CD4-positive, alpha-beta memory T cell (primary cell): ENCODE results near the gene FTCDNL1. TPM values are rescaled to one million over a fixed set of nuclear protein-coding genes. Genes with fewer than 3 reads are reported as not detected.

Source experiments
- CTCF ChIA-PET: fragments of 350-600 bp; sonication (Branson Sonifier 250); formaldehyde crosslinking; loops from one replicate; lab custom pipeline; 2021; ENCODE audit warnings: inconsistent platforms; ENCODE audit not compliant: partially characterized antibody; lab: Charles Lee
- POLR2A ChIA-PET: fragments of 350-600 bp; sonication (Branson Sonifier 250); formaldehyde crosslinking; loops from one replicate; lab custom pipeline; 2021; ENCODE audit not compliant: partially characterized antibody; lab: Charles Lee
- DNase-seq, 5 donors: peaks; one replicate each; pipeline versions ENCODE4 v3.0.0 to v3.0.0-alpha.2; 2020 to 2022; ENCODE audit warnings: mixed read lengths in 1 of 5
- H3K27ac ChIP-seq: one replicate; pipeline ENCODE4 v1.7.0; 2013; ENCODE audit warnings: low read depth, low read length
- H3K27me3 ChIP-seq: 2 replicates; pipeline ENCODE4 v1.7.0; 2013; ENCODE audit warnings: mild to moderate bottlenecking, low read length, moderate library complexity; ENCODE audit not compliant: insufficient read depth
- H3K36me3 ChIP-seq: 2 replicates; pipeline ENCODE4 v1.7.0; 2013; ENCODE audit warnings: mild to moderate bottlenecking, low read length, moderate library complexity; ENCODE audit not compliant: insufficient read depth
- H3K4me1 ChIP-seq: 2 replicates; pipeline ENCODE4 v1.7.0; 2013; ENCODE audit warnings: mild to moderate bottlenecking, low read length, moderate library complexity; ENCODE audit not compliant: insufficient read depth
- H3K4me3 ChIP-seq, 2 donors: one replicate each; pipeline ENCODE4 v1.7.0; 2013; ENCODE audit warnings: low read length in 2 of 2, mild to moderate bottlenecking in 1 of 2
- H3K9me3 ChIP-seq, 2 donors: one replicate each; pipeline ENCODE4 v1.7.0; 2013; ENCODE audit warnings: low read length in 2 of 2, control low read depth in 1 of 2; ENCODE audit not compliant: control insufficient read depth in 1 of 2
- H3K27ac Mint-ChIP-seq, 7 donors: one replicate each; pipeline ENCODE4 v1.8.0; 2020 to 2021; ENCODE audit warnings: mixed read lengths in 7 of 7, mild to moderate bottlenecking in 6 of 7, inconsistent platforms in 3 of 7, moderate library complexity in 3 of 7
- H3K27me3 Mint-ChIP-seq, 2 donors: one replicate each; pipeline ENCODE4 v1.8.0; 2020 to 2021; ENCODE audit warnings: mixed read lengths in 2 of 2
- H3K36me3 Mint-ChIP-seq, 2 donors: one replicate each; pipeline ENCODE4 v1.8.0; 2020 to 2021; ENCODE audit warnings: mixed read lengths in 2 of 2, inconsistent platforms in 1 of 2, mild to moderate bottlenecking in 1 of 2
- H3K4me1 Mint-ChIP-seq, 4 donors: one replicate each; pipeline ENCODE4 v1.8.0; 2020 to 2021; ENCODE audit warnings: mixed read lengths in 4 of 4, mild to moderate bottlenecking in 1 of 4
- H3K4me3 Mint-ChIP-seq, 8 donors: one replicate each; pipeline ENCODE4 v1.8.0; 2020 to 2021; ENCODE audit warnings: mixed read lengths in 8 of 8, mild to moderate bottlenecking in 7 of 8, moderate library complexity in 6 of 8, inconsistent platforms in 3 of 8
- H3K9me3 Mint-ChIP-seq, 8 donors: one replicate each; pipeline ENCODE4 v1.8.0; 2020 to 2021; ENCODE audit warnings: mixed read lengths in 8 of 8, mild to moderate bottlenecking in 5 of 8, inconsistent platforms in 3 of 8, moderate library complexity in 1 of 8
- intact Hi-C: fragments of 100-400 bp; cut with micrococcal nuclease; formaldehyde crosslinking; loops from one replicate; pipeline ENCODE4 v1.15.1; 2023
- polyA plus RNA-seq, 2 donors: library from polyadenylated mRNA; unstranded; fragments of 300-500 nt; fragmentation: Illumina TruSeq; gene quantifications; one replicate each; pipeline ENCODE4 v1.2.3, GENCODE V29; 2021
- total RNA-seq, 2 experiments: library from RNA; stranded (reverse); gene quantifications; one replicate each; pipeline ENCODE4 v1.2.3, GENCODE V29; 2021

The FTCDNL1 gene
- total and polyA plus RNA-seq, 4 experiments from 2014 or later, result 1.6 to 2.7 (median 2.1) TPM

DNA sequence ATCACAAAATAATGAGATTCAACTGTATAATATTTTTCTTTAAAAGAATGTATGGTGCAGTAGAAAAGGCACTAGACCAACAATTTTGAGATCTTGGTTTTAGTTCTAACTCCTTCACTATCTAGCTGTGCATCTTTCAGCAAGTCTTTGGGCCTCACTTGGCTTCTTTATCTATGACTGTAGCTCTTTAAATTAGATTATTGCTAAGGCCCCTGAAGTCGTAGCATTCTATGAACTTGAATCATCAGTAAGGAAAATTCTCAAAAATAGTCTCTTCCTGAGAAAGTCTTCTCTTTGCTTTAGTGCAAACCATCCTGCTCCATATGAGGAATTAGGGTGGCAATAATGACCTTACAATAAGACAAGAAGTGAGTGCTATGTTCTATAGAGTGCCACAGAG lies 140.4 kb downstream of the FTCDNL1 start:
- no peak overlapping the region for H3K4me3 ChIP-seq
- no peaks in the 10 kb centered on the region for H3K4me1 Mint-ChIP-seq
- H3K4me3 Mint-ChIP-seq, result no peak overlapping the region
- intact Hi-C loops, result no loop called here
- no peak overlapping the region for H3K27ac Mint-ChIP-seq
- H3K27ac ChIP-seq, result no peak overlapping the region
- H3K27me3 Mint-ChIP-seq, result peaks cover 3 to 11% of the 10 kb centered on the region in 2 donors
- H3K9me3 ChIP-seq, result no peaks in the 10 kb centered on the region
- H3K36me3 Mint-ChIP-seq, result no peaks in the 10 kb centered on the region
- H3K36me3 ChIP-seq, result no peaks in the 10 kb centered on the region
- ChIA-PET CTCF (interaction anchor here (1.2 to 1.5 kb wide), 2 partner anchors 27 to 30 kb away, joined by 3 to 5 read pairs; no protein-coding TSS in a partner anchor), POLR2A (no interaction called here)
- peaks cover 0 to 9% (median 7%) of the 10 kb centered on the region in 8 donors for H3K9me3 Mint-ChIP-seq
- H3K4me1 ChIP-seq, result no peaks in the 10 kb centered on the region
- no peaks in the 10 kb centered on the region for H3K27me3 ChIP-seq
- DNase-seq, result no peak

Other genes starting within 250 kb of the FTCDNL1 start
- gene C2orf69, start 60.1 kb upstream of the FTCDNL1 start, total RNA-seq, result 10 to 100 TPM; 14.4 to 14.7 TPM
- gene C2orf69, start 60.1 kb upstream of the FTCDNL1 start, polyA plus RNA-seq, result 10 to 100 TPM; 13.5 to 13.9 TPM
- 10 to 100 TPM; 11.0 to 11.6 TPM for gene TYW5, start 104.3 kb upstream of the FTCDNL1 start, total RNA-seq
- 1 to 10 TPM; 4.0 to 4.7 TPM for gene TYW5, start 104.3 kb upstream of the FTCDNL1 start, polyA plus RNA-seq
- gene MAIP1, start 104.4 kb upstream of the FTCDNL1 start, total RNA-seq, result 10 to 100 TPM; 13.1 to 15.9 TPM
- 10 to 100 TPM; 12.5 to 15.9 TPM for gene MAIP1, start 104.4 kb upstream of the FTCDNL1 start, polyA plus RNA-seq